ENCODE measurements around the gene NEK11. TPM values are rescaled to one million over a fixed set of nuclear protein-coding genes. Genes with fewer than 3 reads are reported as not detected.

NEK11 gene
- total and polyA plus RNA-seq, 9 of the 15 experiments (the other 6 are each of a cell fraction or from before 2014, with no cell fraction given) = 0.28 to 1.5 (median 0.87) TPM

DNA sequence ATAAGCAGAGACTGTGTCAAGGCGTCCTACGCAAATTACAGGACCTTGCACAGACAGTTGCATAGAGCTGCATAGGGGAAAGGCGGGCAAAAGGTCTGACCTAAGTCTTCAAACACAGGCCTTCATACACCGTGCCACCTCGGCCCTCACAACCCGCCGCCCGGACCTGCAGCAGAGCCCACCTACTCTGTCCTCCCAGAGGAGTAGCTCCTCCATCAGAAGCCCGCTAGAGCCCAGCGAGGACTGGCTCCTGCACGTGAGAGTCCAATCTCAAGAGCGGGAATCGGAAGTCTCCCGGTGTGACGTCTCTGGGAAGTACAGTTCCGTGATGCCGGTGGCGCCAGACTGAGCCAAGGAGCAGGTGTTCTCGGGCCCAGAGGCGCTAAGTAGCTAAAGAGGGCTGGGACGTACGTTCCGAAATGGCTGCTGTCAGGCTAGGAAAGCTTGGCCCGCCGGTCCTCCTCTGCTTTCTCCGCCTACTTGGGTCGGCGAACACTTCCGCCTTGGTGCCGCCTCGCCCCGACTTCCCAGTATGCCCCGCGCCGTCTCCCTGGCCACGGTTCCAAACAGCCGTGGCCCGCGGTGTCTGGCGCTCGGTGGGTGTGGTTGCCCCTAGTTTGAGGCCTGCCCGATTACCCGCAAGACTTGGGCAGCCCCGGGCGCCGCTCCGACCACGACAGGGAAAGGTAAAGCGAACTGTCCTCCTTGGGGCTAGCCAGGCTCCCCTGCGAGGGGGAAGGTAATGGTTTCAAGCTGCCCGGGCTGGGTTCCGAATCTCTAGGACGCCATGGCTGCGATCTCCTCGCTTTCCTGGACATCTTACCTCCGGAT is at the start of gene NEK11, which contains the start of gene ASTE1 (continued):
- TF ChIP-seq, protein P1, sequence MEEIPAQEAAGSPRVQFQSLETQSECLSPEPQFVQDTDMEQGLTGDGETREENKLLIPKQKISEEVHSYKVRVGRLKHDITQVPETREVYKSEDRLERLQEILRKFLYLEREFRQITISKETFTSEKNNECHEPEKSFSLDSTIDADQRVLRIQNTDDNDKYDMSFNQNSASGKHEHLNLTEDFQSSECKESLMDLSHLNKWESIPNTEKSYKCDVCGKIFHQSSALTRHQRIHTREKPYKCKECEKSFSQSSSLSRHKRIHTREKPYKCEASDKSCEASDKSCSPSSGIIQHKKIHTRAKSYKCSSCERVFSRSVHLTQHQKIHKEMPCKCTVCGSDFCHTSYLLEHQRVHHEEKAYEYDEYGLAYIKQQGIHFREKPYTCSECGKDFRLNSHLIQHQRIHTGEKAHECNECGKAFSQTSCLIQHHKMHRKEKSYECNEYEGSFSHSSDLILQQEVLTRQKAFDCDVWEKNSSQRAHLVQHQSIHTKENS (CRISPR knock-in tag; IDR thresholded peaks at IDR 0.05) = no peak
- TF ChIP-seq ZNF586 (CRISPR knock-in tag; conservative IDR thresholded peaks at IDR 0.05) = no peak
- TF ChIP-seq CHCHD3 (CRISPR knock-in tag; IDR thresholded peaks at IDR 0.05) = no peak
- TF ChIP-seq, protein P2, sequence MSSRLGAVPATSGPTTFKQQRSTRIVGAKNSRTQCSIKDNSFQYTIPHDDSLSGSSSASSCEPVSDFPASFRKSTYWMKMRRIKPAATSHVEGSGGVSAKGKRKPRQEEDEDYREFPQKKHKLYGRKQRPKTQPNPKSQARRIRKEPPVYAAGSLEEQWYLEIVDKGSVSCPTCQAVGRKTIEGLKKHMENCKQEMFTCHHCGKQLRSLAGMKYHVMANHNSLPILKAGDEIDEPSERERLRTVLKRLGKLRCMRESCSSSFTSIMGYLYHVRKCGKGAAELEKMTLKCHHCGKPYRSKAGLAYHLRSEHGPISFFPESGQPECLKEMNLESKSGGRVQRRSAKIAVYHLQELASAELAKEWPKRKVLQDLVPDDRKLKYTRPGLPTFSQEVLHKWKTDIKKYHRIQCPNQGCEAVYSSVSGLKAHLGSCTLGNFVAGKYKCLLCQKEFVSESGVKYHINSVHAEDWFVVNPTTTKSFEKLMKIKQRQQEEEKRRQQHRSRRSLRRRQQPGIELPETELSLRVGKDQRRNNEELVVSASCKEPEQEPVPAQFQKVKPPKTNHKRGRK (tag; IDR thresholded peaks at IDR 0.05) = no peak
- TF ChIP-seq MYC (IDR thresholded peaks at IDR 0.05; ENCODE audit: low read depth, low read length) = 0 out of 2 replicates have a peak, but pooled peaks have one; percentile 33
- TF ChIP-seq MYC (CRISPR knock-in tag; IDR thresholded peaks at IDR 0.05; ENCODE audit: borderline replicate concordance, low read depth) = no peak
- no peak for TF ChIP-seq MED1 (CRISPR knock-in tag; IDR thresholded peaks at IDR 0.05; ENCODE audit: borderline replicate concordance)
- TF ChIP-seq GABPB1 (CRISPR knock-in tag; IDR thresholded peaks at IDR 0.05) = peak; percentile 64
- TF ChIP-seq ZEB2 (IDR thresholded peaks at IDR 0.05) = no peak
- TF ChIP-seq, protein P3, sequence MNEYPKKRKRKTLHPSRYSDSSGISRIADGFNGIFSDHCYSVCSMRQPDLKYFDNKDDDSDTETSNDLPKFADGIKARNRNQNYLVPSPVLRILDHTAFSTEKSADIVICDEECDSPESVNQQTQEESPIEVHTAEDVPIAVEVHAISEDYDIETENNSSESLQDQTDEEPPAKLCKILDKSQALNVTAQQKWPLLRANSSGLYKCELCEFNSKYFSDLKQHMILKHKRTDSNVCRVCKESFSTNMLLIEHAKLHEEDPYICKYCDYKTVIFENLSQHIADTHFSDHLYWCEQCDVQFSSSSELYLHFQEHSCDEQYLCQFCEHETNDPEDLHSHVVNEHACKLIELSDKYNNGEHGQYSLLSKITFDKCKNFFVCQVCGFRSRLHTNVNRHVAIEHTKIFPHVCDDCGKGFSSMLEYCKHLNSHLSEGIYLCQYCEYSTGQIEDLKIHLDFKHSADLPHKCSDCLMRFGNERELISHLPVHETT (CRISPR knock-in tag; conservative IDR thresholded peaks at IDR 0.05 in 1 of 2, IDR thresholded peaks at IDR 0.05 in 1 of 2) = peak in 1 of 2 experiments; percentile 68; a peak in 1 of 4 replicates
- TF ChIP-seq, protein P4, sequence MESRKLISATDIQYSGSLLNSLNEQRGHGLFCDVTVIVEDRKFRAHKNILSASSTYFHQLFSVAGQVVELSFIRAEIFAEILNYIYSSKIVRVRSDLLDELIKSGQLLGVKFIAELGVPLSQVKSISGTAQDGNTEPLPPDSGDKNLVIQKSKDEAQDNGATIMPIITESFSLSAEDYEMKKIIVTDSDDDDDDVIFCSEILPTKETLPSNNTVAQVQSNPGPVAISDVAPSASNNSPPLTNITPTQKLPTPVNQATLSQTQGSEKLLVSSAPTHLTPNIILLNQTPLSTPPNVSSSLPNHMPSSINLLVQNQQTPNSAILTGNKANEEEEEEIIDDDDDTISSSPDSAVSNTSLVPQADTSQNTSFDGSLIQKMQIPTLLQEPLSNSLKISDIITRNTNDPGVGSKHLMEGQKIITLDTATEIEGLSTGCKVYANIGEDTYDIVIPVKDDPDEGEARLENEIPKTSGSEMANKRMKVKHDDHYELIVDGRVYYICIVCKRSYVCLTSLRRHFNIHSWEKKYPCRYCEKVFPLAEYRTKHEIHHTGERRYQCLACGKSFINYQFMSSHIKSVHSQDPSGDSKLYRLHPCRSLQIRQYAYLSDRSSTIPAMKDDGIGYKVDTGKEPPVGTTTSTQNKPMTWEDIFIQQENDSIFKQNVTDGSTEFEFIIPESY (CRISPR knock-in tag; IDR thresholded peaks at IDR 0.05) = no peak
- TF ChIP-seq, protein P5, sequence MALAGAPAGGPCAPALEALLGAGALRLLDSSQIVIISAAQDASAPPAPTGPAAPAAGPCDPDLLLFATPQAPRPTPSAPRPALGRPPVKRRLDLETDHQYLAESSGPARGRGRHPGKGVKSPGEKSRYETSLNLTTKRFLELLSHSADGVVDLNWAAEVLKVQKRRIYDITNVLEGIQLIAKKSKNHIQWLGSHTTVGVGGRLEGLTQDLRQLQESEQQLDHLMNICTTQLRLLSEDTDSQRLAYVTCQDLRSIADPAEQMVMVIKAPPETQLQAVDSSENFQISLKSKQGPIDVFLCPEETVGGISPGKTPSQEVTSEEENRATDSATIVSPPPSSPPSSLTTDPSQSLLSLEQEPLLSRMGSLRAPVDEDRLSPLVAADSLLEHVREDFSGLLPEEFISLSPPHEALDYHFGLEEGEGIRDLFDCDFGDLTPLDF (CRISPR knock-in tag; IDR thresholded peaks at IDR 0.05) = no peak
- TF ChIP-seq ZNF75A (CRISPR knock-in tag; IDR thresholded peaks at IDR 0.05) = no peak
- TF ChIP-seq, protein P6, sequence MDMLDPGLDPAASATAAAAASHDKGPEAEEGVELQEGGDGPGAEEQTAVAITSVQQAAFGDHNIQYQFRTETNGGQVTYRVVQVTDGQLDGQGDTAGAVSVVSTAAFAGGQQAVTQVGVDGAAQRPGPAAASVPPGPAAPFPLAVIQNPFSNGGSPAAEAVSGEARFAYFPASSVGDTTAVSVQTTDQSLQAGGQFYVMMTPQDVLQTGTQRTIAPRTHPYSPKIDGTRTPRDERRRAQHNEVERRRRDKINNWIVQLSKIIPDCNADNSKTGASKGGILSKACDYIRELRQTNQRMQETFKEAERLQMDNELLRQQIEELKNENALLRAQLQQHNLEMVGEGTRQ (CRISPR knock-in tag; IDR thresholded peaks at IDR 0.05) = no peak
- no peak for TF ChIP-seq PTRF (tag; IDR thresholded peaks at IDR 0.05)
- TF ChIP-seq, protein P7, sequence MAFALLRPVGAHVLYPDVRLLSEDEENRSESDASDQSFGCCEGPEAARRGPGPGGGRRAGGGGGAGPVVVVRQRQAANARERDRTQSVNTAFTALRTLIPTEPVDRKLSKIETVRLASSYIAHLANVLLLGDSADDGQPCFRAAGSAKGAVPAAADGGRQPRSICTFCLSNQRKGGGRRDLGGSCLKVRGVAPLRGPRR (CRISPR knock-in tag; IDR thresholded peaks at IDR 0.05) = no peak
- TF ChIP-seq MEIS2 (IDR thresholded peaks at IDR 0.05; ENCODE audit: partially characterized antibody) = no peak
